OCI-LY7 (cell line): ENCODE results near the gene THOP1. TPM values are rescaled to one million over a fixed set of nuclear protein-coding genes. Genes with fewer than 3 reads are reported as not detected.

Experiments used
- BruUV-seq: library from RNA; stranded (reverse); fragments of 400-500 nt; replicated peaks from 2 replicates; lab custom pipeline; 2021; lab: Mats Ljungman, UMichigan
- CTCF ChIA-PET: fragments of 300-600 bp; sonication (Branson Sonifier 250); formaldehyde crosslinking; loops from one replicate; lab custom pipeline; 2022; ENCODE audit warnings: antibody characterized with exemption; ENCODE audit not compliant: unreplicated experiment; lab: Charles Lee
- POLR2A ChIA-PET: fragments of 300-600 bp; sonication (Branson Sonifier 250); formaldehyde crosslinking; loops from one replicate; lab custom pipeline; 2022; ENCODE audit warnings: antibody characterized with exemption; lab: Charles Lee
- DNase-seq: peaks from one replicate; pipeline ENCODE4 v3.0.0-alpha.2; 2015; ENCODE audit warnings: low spot score
- H2AFZ ChIP-seq: fragments of 200-600 bp; sonication (generic), shearing (Covaris generic); 2 replicates; pipeline ENCODE4 v1.6.1; 2014; ENCODE audit warnings: mild to moderate bottlenecking, antibody characterized with exemption, low read length, moderate library complexity
- H3K27ac ChIP-seq: fragments of 200-600 bp; sonication (generic); 2 replicates; pipeline ENCODE4 v1.5.1; 2014; ENCODE audit warnings: mixed run types, low read depth, mild to moderate bottlenecking, moderate library complexity, low read length, inconsistent platforms; ENCODE audit not compliant: poor library complexity, severe bottlenecking
- H3K36me3 ChIP-seq: fragments of 200-600 bp; sonication (generic); 2 replicates; pipeline ENCODE4 v1.6.1; 2014; ENCODE audit warnings: mild to moderate bottlenecking, antibody characterized with exemption, low read length, moderate library complexity, mixed read lengths; ENCODE audit not compliant: insufficient read depth
- H3K4me1 ChIP-seq: fragments of 200-600 bp; sonication (generic); 2 replicates; pipeline ENCODE4 v1.5.1; 2014; ENCODE audit warnings: mild to moderate bottlenecking, low read length; ENCODE audit not compliant: insufficient read depth, poor library complexity, severe bottlenecking
- H3K4me2 ChIP-seq: fragments of 200-600 bp; sonication (generic); 2 replicates; pipeline ENCODE4 v1.6.1; 2014; ENCODE audit warnings: mild to moderate bottlenecking, low read length
- H3K4me3 ChIP-seq: fragments of 200-600 bp; sonication (generic); 2 replicates; pipeline ENCODE4 v1.5.1; 2014; ENCODE audit warnings: mild to moderate bottlenecking, low read depth, low read length; ENCODE audit not compliant: poor library complexity, severe bottlenecking
- H3K79me2 ChIP-seq: fragments of 200-600 bp; sonication (generic); 2 replicates; pipeline ENCODE4 v1.6.1; 2016; ENCODE audit warnings: low read depth, mild to moderate bottlenecking, low read length, moderate library complexity, mixed read lengths; ENCODE audit not compliant: insufficient read depth
- H3K9me2 ChIP-seq: fragments of 200-600 bp; sonication (generic); 2 replicates; pipeline ENCODE4 v1.6.1; 2016; ENCODE audit warnings: mild to moderate bottlenecking, low read length, mixed read lengths; ENCODE audit not compliant: insufficient read depth
- H3K9me3 ChIP-seq: fragments of 200-600 bp; sonication (generic); 2 replicates; pipeline ENCODE4 v1.6.1; 2014; ENCODE audit warnings: mild to moderate bottlenecking, mixed run types, low read length, mixed read lengths
- H4K20me1 ChIP-seq: fragments of 200-600 bp; sonication (generic); 2 replicates; pipeline ENCODE4 v1.6.1; 2014; ENCODE audit warnings: mild to moderate bottlenecking, antibody characterized with exemption, low read length, moderate library complexity, mixed read lengths; ENCODE audit not compliant: insufficient read depth
- CTCF ChIP-seq: fragments of 200-600 bp; sonication (generic); conservative IDR thresholded peaks from 2 replicates; pipeline ENCODE4 v1.5.1; 2014; ENCODE audit warnings: mild to moderate bottlenecking, antibody characterized with exemption, low read length, moderate library complexity, mixed read lengths
- EZH2phosphoT487 ChIP-seq: fragments of 200-600 bp; sonication (generic); IDR thresholded peaks from 2 replicates; pipeline ENCODE4 v1.6.1; 2018; ENCODE audit warnings: low read depth, borderline replicate concordance, mild to moderate bottlenecking, mixed run types, antibody characterized with exemption, low read length, moderate library complexity, mixed read lengths
- intact Hi-C: fragments of 100-400 bp; cut with micrococcal nuclease; formaldehyde crosslinking; loops from one replicate; pipeline ENCODE4 v1.10.0; 2022; ENCODE audit not compliant: unreplicated experiment
- total RNA-seq, 2 experiments: library from RNA; depleted of rRNA in 1 of 2; stranded (reverse); fragments of >200 nt in 1 of 2; shearing (Covaris generic) in 1 of 2; gene quantifications; 2 replicates each; pipeline ENCODE4 v1.2.3, GENCODE V29; 2014 to 2022

The THOP1 gene
- total RNA-seq, 2 experiments from 2014 or later, result 170 to 191 TPM

- no peaks in the 10 kb centered on the region for H3K4me1 ChIP-seq
- BruUV-seq, result no TSS peak
- TF ChIP-seq CTCF (no peak), EZH2phosphoT487 (no peak)
These were observed 11.5 kb downstream of the THOP1 start for GRCh38 chr19:2796659-2797266.

GRCh38 chr19:2797280-2797679 lies 12.0 kb downstream of the THOP1 start:
- BruUV-seq, result no TSS peak
- POLR2A ChIA-PET, result no interaction called here

More at GRCh38 chr19:2796659-2797266, 11.5 kb downstream of the THOP1 start:
- Histone ChIP-seq H3K9me3 (no peaks in the 10 kb centered on the region), H3K36me3 (peaks cover 96% of the 10 kb centered on the region), H3K9me2 (no peaks in the 10 kb centered on the region), H3K4me3 (no peak overlapping the region), H3K4me2 (no peak overlapping the region), H2AFZ (no peak overlapping the region), H4K20me1 (no peaks in the 10 kb centered on the region; the same call in 1 of the 2 replicates), H3K79me2 (no peaks in the 10 kb centered on the region), H3K27ac (no peak overlapping the region)
- intact Hi-C loops, result no loop called here
- ChIA-PET POLR2A (no interaction called here), CTCF (no interaction called here)
- DNase-seq, result no peak

More at GRCh38 chr19:2797280-2797679, 12.0 kb downstream of the THOP1 start:
- DNase-seq, result no peak
- no peak overlapping the region for H2AFZ ChIP-seq
- no peaks in the 10 kb centered on the region; the same call in 1 of the 2 replicates for H4K20me1 ChIP-seq
- intact Hi-C loops, result no loop called here
- no peak overlapping the region for H3K27ac ChIP-seq
- H3K79me2 ChIP-seq, result no peaks in the 10 kb centered on the region
- H3K36me3 ChIP-seq, result peaks cover 95% of the 10 kb centered on the region
- H3K4me3 ChIP-seq, result no peak overlapping the region
- no peaks in the 10 kb centered on the region for H3K9me3 ChIP-seq
- H3K9me2 ChIP-seq, result no peaks in the 10 kb centered on the region
- H3K4me2 ChIP-seq, result no peak overlapping the region
- TF ChIP-seq EZH2phosphoT487 (no peak), CTCF (no peak)
- no peaks in the 10 kb centered on the region for H3K4me1 ChIP-seq
- CTCF ChIA-PET, result no interaction called here
